ENCODE measurements around the gene MSI2. TPM values are rescaled to one million over a fixed set of nuclear protein-coding genes. Genes with fewer than 3 reads are reported as not detected.

Gene MSI2
- total and polyA plus RNA-seq, 9 of the 15 experiments (the other 6 are each of a cell fraction or from before 2014, with no cell fraction given): 4.6 to 61.8 (median 42.4) TPM

GRCh38 chr17:57713140-57713539 lies 456.8 kb downstream of the MSI2 start:
- no peaks in the 10 kb centered on the region for H3K4me1 ChIP-seq (replicated peaks in 1 of 2; ENCODE audit: control insufficient read depth in 2 of 2, insufficient read depth in 2 of 2, low read length in 2 of 2)
- no peaks in the 10 kb centered on the region for H3K9me3 ChIP-seq (replicated peaks; ENCODE audit: control insufficient read depth, insufficient read depth, low read depth, low read length)
- intact Hi-C loops (cut with micrococcal nuclease) (no loop called here), in situ Hi-C loops (cut with MboI) (no loop called here)
- FAIRE-seq (no peak), DNase-seq (ENCODE audit: extremely low read depth in 1 of 4, low spot score in 3 of 4) (no peak), ATAC-seq (no peak)
- no peak overlapping the region for H2AFZ ChIP-seq (ENCODE audit: low read depth, low read length)
- H3K79me2 ChIP-seq (ENCODE audit: control insufficient read depth, insufficient read depth, low read length): no peaks in the 10 kb centered on the region
- 1% methylated on average over 7 of the region's 7 CpGs for WGBS (ENCODE audit: insufficient coverage, low coverage, missing lambda C conversion rate)
- no peaks in the 10 kb centered on the region for H4K20me1 ChIP-seq (replicated peaks; ENCODE audit: control insufficient read depth, insufficient read depth, low read length)
- TF ChIP-seq POLR2A (conservative IDR thresholded peaks at IDR 0.05): no peak
- TF ChIP-seq, protein P1, sequence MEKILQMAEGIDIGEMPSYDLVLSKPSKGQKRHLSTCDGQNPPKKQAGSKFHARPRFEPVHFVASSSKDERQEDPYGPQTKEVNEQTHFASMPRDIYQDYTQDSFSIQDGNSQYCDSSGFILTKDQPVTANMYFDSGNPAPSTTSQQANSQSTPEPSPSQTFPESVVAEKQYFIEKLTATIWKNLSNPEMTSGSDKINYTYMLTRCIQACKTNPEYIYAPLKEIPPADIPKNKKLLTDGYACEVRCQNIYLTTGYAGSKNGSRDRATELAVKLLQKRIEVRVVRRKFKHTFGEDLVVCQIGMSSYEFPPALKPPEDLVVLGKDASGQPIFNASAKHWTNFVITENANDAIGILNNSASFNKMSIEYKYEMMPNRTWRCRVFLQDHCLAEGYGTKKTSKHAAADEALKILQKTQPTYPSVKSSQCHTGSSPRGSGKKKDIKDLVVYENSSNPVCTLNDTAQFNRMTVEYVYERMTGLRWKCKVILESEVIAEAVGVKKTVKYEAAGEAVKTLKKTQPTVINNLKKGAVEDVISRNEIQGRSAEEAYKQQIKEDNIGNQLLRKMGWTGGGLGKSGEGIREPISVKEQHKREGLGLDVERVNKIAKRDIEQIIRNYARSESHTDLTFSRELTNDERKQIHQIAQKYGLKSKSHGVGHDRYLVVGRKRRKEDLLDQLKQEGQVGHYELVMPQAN (IDR thresholded peaks at IDR 0.05; ENCODE audit: borderline replicate concordance): no peak
- H3K4me3 ChIP-seq: no peak overlapping the region
- H3K27me3 ChIP-seq (ENCODE audit: control insufficient read depth in 2 of 2, insufficient read depth in 2 of 2, low read length in 2 of 2): peaks cover 42 to 50% of the 10 kb centered on the region in 2 experiments
- no peaks in the 10 kb centered on the region for H3K9me1 ChIP-seq (ENCODE audit: control insufficient read depth, insufficient read depth, low read length)
- no peak overlapping the region for H3K4me2 ChIP-seq (ENCODE audit: insufficient read depth, low read length)
- no peak overlapping the region for H3K9ac ChIP-seq (ENCODE audit: insufficient read depth in 1 of 2, low read depth in 2 of 2, low read length in 2 of 2)
- no peaks in the 10 kb centered on the region for H3K36me3 ChIP-seq (ENCODE audit: control insufficient read depth, insufficient read depth, low read length)
- BruUV-seq (replicated peaks): no TSS peak
- CTCF ChIA-PET (ENCODE audit: low intra/inter-chr PET ratio): no interaction called here
- no peak overlapping the region for H3K27ac ChIP-seq (ENCODE audit: extremely low read depth, low read depth, low read length)
- POLR2A ChIA-PET: interaction anchor here (1.4 kb wide), 1 partner anchor 14 kb away, joined by 3 read pairs; no protein-coding TSS in a partner anchor

- DNase-seq (ENCODE audit: extremely low read depth in 1 of 4, low spot score in 3 of 4): no peak
- Histone ChIP-seq H3K9me1 (ENCODE audit: control insufficient read depth, insufficient read depth, low read length) (no peaks in the 10 kb centered on the region), H3K4me1 (replicated peaks in 1 of 2; ENCODE audit: control insufficient read depth in 2 of 2, insufficient read depth in 2 of 2, low read length in 2 of 2) (no peaks in the 10 kb centered on the region), H3K79me2 (ENCODE audit: control insufficient read depth, insufficient read depth, low read length) (no peaks in the 10 kb centered on the region), H3K9me3 (replicated peaks; ENCODE audit: control insufficient read depth, insufficient read depth, low read depth, low read length) (no peaks in the 10 kb centered on the region), H3K4me2 (ENCODE audit: insufficient read depth, low read length) (no peak overlapping the region), H4K20me1 (replicated peaks; ENCODE audit: control insufficient read depth, insufficient read depth, low read length) (no peaks in the 10 kb centered on the region), H3K4me3 (no peak overlapping the region), H3K9ac (ENCODE audit: insufficient read depth in 1 of 2, low read depth in 2 of 2, low read length in 2 of 2) (no peak overlapping the region), H3K27ac (ENCODE audit: extremely low read depth, low read depth, low read length) (no peak overlapping the region), H3K27me3 (ENCODE audit: control insufficient read depth in 2 of 2, insufficient read depth in 2 of 2, low read length in 2 of 2) (peaks cover 47 to 61% of the 10 kb centered on the region in 2 experiments), H2AFZ (ENCODE audit: low read depth, low read length) (no peak overlapping the region), H3K36me3 (ENCODE audit: control insufficient read depth, insufficient read depth, low read length) (no peaks in the 10 kb centered on the region)
- CTCF ChIA-PET (ENCODE audit: low intra/inter-chr PET ratio): no interaction called here
- no peak for FAIRE-seq
- in situ Hi-C loops (cut with MboI): no loop called here
- intact Hi-C loops (cut with micrococcal nuclease): no loop called here
- BruUV-seq (replicated peaks): no TSS peak
- 0% methylated on average over 7 of the region's 7 CpGs for WGBS (ENCODE audit: insufficient coverage, low coverage, missing lambda C conversion rate)
- POLR2A ChIA-PET: interaction anchor here (0.7 to 1.1 kb wide), 3 partner anchors 10 to 166 kb away, joined by 3 read pairs; no protein-coding TSS in a partner anchor
- ATAC-seq: no peak
- TF ChIP-seq HMG20A (CRISPR knock-in tag; conservative IDR thresholded peaks at IDR 0.05): no peak
- TF ChIP-seq ZNF282 (CRISPR knock-in tag; IDR thresholded peaks at IDR 0.05): no peak
- TF ChIP-seq MITF (IDR thresholded peaks at IDR 0.05): no peak
- no peak for TF ChIP-seq MAFK (IDR thresholded peaks at IDR 0.05; ENCODE audit: low read length)
- no peak for TF ChIP-seq NCOA2 (IDR thresholded peaks at IDR 0.05; ENCODE audit: partially characterized antibody in 2 of 2)
- TF ChIP-seq, protein P2, sequence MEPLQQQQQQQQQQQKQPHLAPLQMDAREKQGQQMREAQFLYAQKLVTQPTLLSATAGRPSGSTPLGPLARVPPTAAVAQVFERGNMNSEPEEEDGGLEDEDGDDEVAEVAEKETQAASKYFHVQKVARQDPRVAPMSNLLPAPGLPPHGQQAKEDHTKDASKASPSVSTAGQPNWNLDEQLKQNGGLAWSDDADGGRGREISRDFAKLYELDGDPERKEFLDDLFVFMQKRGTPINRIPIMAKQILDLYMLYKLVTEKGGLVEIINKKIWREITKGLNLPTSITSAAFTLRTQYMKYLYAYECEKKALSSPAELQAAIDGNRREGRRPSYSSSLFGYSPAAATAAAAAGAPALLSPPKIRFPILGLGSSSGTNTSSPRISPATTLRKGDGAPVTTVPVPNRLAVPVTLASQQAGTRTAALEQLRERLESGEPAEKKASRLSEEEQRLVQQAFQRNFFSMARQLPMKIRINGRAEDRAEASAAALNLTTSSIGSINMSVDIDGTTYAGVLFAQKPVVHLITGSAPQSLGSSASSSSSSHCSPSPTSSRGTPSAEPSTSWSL (CRISPR knock-in tag; IDR thresholded peaks at IDR 0.05; ENCODE audit: borderline replicate concordance): no peak
- no peak for TF ChIP-seq HDGF (IDR thresholded peaks at IDR 0.05)
- TF ChIP-seq LARP7 (IDR thresholded peaks at IDR 0.05): no peak
- TF ChIP-seq FOXK1 (CRISPR knock-in tag; IDR thresholded peaks at IDR 0.05; ENCODE audit: borderline replicate concordance): no peak
- TF ChIP-seq FOXJ2 (tag; IDR thresholded peaks at IDR 0.05): no peak
- no peak for TF ChIP-seq ZNF347 (CRISPR knock-in tag; IDR thresholded peaks at IDR 0.05; ENCODE audit: low read depth)
These were observed 458.4 kb downstream of the MSI2 start for GRCh38 chr17:57714665-57715180.

Measured in K562 (cell line).